ENCODE measurements around the gene CSTF1.
A peak's percentile ranks its signal among the peaks of the same experiment; 100 is the strongest.

CSTF1 gene
- total RNA-seq = 19.3 to 72.2 reads per million in 2 donors

GRCh38 chr20:56392132-56392880, at the start of gene CSTF1, which contains the start of gene AURKA:
TSS of gene CSTF1 (plus strand) at chr20:56392645. CDS start at chr20:56395553, 2,908 bp downstream.
TSS of gene AURKA (minus strand) at chr20:56392215. CDS start at chr20:56388197, 4,018 bp downstream.
- peak; percentile 98 for DNase-seq

GRCh38 chr20:56342783-56343182, 49.7 kb upstream of the CSTF1 start:
- no peak for DNase-seq

GRCh38 chr20:56343861-56344381, 48.5 kb upstream of the CSTF1 start:
- DNase-seq = peak; percentile 17

DNA sequence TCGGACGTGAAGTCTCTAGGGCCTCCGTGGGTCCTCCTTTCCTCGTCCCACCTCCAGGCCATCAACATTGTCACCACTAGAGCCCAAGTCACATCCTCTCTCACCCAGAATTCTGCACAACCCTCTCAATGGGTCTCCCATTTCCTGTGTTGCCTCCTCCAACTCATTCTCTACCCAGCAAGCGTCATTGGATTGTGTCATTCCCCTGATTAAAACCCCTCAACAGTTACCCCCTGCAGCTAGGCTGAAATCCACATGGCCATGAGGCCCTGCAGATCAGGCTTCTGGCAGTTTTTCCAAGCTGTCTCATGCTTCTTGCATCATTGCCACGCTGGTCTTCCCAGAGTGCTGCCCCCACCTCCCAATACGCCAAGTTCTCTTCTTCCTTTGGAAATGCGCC, 46.5 kb upstream of the CSTF1 start:
- DNase-seq = no peak

DNA sequence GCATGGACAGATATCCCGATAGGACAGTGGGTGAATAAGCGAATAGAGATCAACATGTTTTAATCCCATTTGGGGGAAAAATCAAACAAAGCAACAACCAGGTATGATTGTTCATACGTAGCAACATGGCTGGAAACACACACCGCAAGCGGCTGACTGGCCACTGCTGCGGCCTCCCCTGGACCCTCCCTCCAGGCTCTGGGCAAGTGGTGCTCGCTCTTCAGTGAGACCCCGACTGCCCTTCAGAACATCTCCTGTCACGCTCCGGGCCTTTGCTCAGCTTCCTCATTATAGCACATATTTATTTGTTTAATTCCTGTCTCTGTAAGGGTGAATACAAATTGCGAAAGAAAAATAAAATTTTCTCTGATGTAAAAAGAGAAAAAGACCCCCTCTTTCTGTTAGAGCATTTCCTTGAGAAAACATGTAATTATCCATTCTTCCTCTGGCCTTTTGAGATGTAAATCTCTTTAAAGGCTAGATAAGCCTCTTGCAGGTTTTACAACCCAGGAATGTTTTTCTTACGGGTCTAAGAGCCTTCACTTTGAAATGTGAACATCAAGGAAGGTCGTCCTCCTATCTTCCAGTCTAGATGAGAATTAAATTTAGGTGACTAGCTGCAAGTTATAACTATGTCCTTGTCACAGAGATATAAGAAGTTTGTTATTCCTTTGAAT, 44.7 kb upstream of the CSTF1 start:
- no peak for DNase-seq

- no peak for DNase-seq
Measured at GRCh38 chr20:56348305-56348693, 44.1 kb upstream of the CSTF1 start.

GRCh38 chr20:56348746-56349145, 43.7 kb upstream of the CSTF1 start:
- no peak for DNase-seq

DNA sequence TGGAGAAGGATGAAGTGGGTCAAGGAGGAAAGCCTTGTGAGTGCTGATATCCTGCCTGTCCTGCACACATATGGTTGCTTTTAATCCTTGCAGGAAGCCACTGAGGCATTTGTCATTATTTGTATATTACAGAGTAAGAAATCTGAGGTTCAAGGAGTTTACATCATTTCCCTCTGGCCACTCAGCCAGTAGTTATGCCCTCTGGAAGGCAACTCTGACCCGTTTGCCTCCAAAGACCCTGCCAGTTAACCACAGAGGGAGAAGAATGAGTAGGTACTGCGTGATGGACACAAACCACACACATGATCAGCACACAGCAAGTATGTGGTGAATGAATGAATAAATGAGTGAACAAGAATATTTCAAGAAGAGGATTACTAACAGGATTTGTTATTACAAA, 41.6 kb upstream of the CSTF1 start:
- no peak for DNase-seq

DNA sequence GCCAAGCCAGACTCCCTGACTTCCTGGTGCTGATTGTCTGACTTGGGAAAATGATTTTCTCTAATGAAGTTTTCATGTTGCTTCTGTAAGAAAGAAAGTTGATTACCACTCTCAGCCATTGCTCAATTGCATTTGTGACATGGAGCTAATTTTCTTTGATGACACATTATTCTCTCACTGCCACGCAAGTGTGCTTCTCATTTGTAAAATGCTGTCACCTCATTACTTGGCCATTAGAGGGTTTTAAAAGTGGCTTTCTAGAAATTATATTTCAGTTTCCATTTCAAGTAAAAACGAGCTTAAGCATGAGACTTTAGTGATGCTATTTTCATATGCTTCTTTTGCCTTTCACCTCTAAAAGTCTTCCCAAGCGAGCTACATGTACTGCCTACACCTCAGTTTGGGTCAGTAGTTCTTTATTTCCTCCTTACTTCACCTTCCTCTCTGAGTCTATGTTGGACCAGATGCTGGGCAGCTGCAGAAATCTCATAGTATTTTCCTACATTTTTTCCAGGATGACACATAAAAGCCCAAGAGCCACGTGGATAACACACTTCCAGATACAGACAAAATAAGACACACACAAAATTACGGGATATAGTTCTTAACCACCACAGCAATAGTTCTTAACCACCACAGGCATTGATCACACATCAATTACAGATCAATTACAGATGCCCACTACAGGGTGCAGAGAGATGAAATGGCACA, 39.9 kb upstream of the CSTF1 start:
- DNase-seq = no peak

GRCh38 chr20:56353356-56353755, 39.1 kb upstream of the CSTF1 start:
- DNase-seq = no peak

DNA sequence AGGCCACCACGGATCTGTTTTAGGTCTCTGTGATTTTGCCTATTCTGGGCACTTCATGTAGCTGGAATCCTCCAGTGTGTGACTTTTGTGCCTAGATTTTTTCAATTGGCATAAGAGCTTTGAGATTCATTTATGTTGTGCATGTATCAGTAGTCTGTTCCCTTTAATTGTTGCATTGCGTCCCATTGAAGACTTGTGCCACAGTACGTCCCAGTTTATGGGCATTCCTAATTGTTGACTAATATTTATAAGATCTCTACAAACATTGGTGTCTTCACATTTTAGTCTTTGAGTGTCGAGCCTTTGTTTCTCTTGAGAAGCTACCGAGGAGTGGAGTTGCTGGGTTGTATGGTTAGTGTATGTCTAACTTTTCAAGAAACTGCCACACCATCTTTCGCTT, 34.4 kb upstream of the CSTF1 start:
- DNase-seq = no peak

- peak; percentile 72 for DNase-seq
Measured at GRCh38 chr20:56358600-56359211, 33.7 kb upstream of the CSTF1 start, which contains the start of gene FAM210B. TSS of gene FAM210B (plus strand) at chr20:56358974. CDS start at chr20:56359006, 32 bp downstream.

- no peak for DNase-seq
Measured at GRCh38 chr20:56359212-56360132, 33.0 kb upstream of the CSTF1 start.

DNA sequence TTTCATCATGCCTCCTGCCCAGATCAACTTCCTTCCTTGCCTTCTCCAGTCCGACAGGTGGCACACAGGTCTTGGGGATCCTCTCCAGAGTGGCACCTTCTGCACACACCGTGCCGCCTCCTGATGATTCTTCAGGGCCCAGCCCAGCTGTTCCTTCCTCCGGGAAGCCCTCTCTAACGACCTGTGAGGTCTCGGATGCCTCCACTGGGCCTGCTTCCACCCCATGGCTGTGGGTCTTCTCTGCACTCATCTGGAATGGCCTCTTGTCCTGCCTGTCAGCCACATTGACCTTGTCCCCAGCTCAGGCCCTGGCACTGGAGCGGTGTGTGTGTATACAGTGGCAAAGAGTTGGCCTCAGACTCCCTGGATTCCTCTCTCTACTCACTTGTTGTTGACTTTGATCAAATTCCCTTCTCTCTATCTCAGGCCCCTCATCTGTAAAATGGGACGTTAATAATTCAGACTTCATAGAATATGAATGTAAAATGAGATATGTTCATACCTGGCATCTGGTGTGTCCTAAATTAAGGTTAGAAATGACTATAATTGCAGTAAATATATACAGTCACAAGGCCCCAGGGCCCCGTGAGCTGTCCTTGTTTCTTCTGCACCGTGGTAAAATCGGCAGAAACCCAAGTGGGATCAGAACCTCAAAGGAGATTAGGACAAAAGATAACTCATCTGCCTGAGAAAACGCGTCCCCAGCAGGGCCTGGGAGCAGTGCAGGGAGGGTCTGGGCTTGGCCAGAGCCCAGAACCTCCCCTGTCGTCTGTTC, 32.1 kb upstream of the CSTF1 start:
- no peak for DNase-seq

- DNase-seq = no peak
Measured at GRCh38 chr20:56360908-56361205, 31.6 kb upstream of the CSTF1 start.

DNA sequence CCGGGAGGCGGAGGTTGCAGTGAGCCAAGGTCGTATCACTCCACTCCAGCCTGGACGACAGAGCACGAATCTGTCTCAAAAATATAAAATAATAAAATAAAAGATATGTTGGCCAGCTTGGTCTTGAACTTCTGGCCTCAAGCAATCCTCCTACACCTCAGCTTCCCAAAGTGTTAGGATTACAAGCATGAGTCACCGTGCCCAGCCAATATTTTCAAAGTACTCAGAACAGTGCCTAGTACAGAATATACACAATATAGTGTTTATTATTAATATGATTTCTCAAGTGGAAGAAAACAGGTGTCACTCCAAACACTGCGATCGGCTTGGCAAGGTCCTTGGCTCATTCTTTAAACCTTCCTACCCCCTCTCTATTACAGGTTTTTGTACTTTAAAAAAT, 30.5 kb upstream of the CSTF1 start:
- DNase-seq = no peak

DNA sequence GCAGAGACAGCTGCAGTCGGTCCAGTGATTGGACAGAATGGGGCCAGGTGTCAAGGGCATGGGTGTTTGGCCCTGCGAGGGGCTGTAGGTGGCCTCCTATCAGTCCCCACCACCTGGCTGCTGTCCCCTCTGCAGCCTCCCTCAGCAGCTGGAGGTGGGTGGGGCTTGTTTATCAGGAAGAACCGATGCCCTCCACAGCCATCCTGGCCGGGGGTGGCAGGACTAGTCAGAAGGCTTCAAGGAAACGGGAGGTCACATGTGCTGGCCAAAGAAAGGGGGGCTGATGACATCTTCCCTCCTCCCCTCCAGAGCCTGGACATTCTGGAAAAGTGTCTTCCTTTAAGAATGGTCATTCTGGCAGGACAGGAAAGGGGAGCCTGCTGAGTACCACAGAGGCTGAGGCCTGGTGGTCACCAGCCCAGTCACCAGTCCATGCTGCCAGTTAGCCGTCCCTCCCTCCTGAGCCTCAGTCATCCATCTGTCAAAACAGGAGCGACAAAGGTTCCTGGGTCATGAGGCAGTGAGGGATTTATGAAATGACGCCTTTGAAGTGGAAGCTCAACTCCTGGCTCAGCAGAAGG, 29.5 kb upstream of the CSTF1 start:
- DNase-seq = no peak

- no peak for DNase-seq
Measured at GRCh38 chr20:56363491-56363890, 29.0 kb upstream of the CSTF1 start.

GRCh38 chr20:56368351-56369134, 23.9 kb upstream of the CSTF1 start:
- DNase-seq = no peak

- DNase-seq = no peak
Measured at GRCh38 chr20:56369179-56369578, 23.3 kb upstream of the CSTF1 start.

Measured in T-helper 9 cell (primary cell).